DND-41 (cell line): ENCODE measurements around the gene MOGAT2.
"Not testable (repeated sequence)": the region's sequence is repeated elsewhere in the genome, so short reads cannot be mapped to it uniquely, and the experiment has no call there.

Experiments
- ATAC-seq: fragments of 200-7000 bp; cut with Tn5 transposase; 3 replicates; pipeline ENCODE4 v1.9.1; 2021; ENCODE audit warnings: low read depth; ENCODE audit not compliant: insufficient read depth
- DNase-seq: peaks from one replicate; pipeline ENCODE4 v3.0.0-alpha.2; 2020
- H2AFZ ChIP-seq: 2 replicates; pipeline ENCODE4 v1.6.0; 2012; ENCODE audit warnings: low read depth, low read length
- H3K27ac ChIP-seq: 2 replicates; pipeline ENCODE4 v1.5.1; 2012; ENCODE audit warnings: low read length, inconsistent platforms
- H3K27me3 ChIP-seq: fragments of 200-600 bp; sonication (generic); 2 replicates; pipeline ENCODE4 v1.6.0; 2012; ENCODE audit warnings: low read length, mild to moderate bottlenecking, inconsistent platforms; ENCODE audit not compliant: insufficient read depth, poor library complexity
- H3K36me3 ChIP-seq: 2 replicates; pipeline ENCODE4 v1.5.1; 2012; ENCODE audit warnings: low read length, inconsistent platforms; ENCODE audit not compliant: insufficient read depth
- H3K4me1 ChIP-seq: 2 replicates; pipeline ENCODE4 v1.5.1; 2012; ENCODE audit warnings: mild to moderate bottlenecking, low read length; ENCODE audit not compliant: insufficient read depth
- H3K4me2 ChIP-seq: 2 replicates; pipeline ENCODE4 v1.6.0; 2012; ENCODE audit warnings: mild to moderate bottlenecking, moderate library complexity, low read length, inconsistent platforms; ENCODE audit not compliant: insufficient read depth
- H3K4me3 ChIP-seq, 2 experiments: fragments of 200-600 bp in 1 of 2; shearing (Covaris generic) in 1 of 2; 2 replicates each; pipeline ENCODE4 v1.5.1; 2012 to 2016; ENCODE audit warnings: inconsistent platforms in 2 of 2, low read length in 2 of 2, mild to moderate bottlenecking in 2 of 2, low read depth in 1 of 2, moderate library complexity in 1 of 2
- H3K79me2 ChIP-seq: 2 replicates; pipeline ENCODE4 v1.6.0; 2012; ENCODE audit warnings: low read length, inconsistent platforms; ENCODE audit not compliant: insufficient read depth
- H3K9ac ChIP-seq: 2 replicates; pipeline ENCODE4 v1.6.0; 2012; ENCODE audit warnings: low read depth, mild to moderate bottlenecking, inconsistent platforms, low read length, moderate library complexity
- H3K9me3 ChIP-seq: 2 replicates; pipeline ENCODE4 v1.5.1; 2012; ENCODE audit warnings: low read length, moderate library complexity, mild to moderate bottlenecking, inconsistent platforms; ENCODE audit not compliant: insufficient read depth, severe bottlenecking
- H4K20me1 ChIP-seq: 2 replicates; pipeline ENCODE4 v1.6.0; 2012; ENCODE audit warnings: low read length; ENCODE audit not compliant: insufficient read depth
- CTCF ChIP-seq: IDR thresholded peaks from 2 replicates; pipeline ENCODE4 v1.5.1; 2012; ENCODE audit warnings: borderline replicate concordance, low read length, moderate library complexity, mild to moderate bottlenecking; ENCODE audit not compliant: poor library complexity, severe bottlenecking; ENCODE audit errors: extremely low read depth
- EZH2 ChIP-seq: IDR thresholded peaks from 3 replicates; pipeline ENCODE4 v1.6.1; 2012; ENCODE audit warnings: borderline replicate concordance, low read depth, mild to moderate bottlenecking, moderate library complexity, low read length, inconsistent platforms; ENCODE audit not compliant: severe bottlenecking

The MOGAT2 gene

GRCh38 chr11:75677275-75677674, 40.4 kb upstream of the MOGAT2 start:
- Histone ChIP-seq H3K4me3 (no peak overlapping the region), H3K4me1 (no peaks in the 10 kb centered on the region), H3K79me2 (no peaks in the 10 kb centered on the region), H3K27ac (no peak overlapping the region), H3K27me3 (no peaks in the 10 kb centered on the region), H3K9me3 (no peaks in the 10 kb centered on the region), H3K4me2 (no peak overlapping the region), H3K9ac (no peak overlapping the region), H4K20me1 (no peaks in the 10 kb centered on the region), H2AFZ (no peak overlapping the region), H3K36me3 (no peaks in the 10 kb centered on the region)
- no peak for DNase-seq
- no peak for TF ChIP-seq CTCF
- TF ChIP-seq EZH2: no peak
- ATAC-seq: no peak

- Histone ChIP-seq H3K36me3 (no peaks in the 10 kb centered on the region), H3K4me3 (no peak overlapping the region), H3K79me2 (no peaks in the 10 kb centered on the region), H3K4me2 (no peak overlapping the region), H3K27ac (no peak overlapping the region), H2AFZ (no peak overlapping the region), H4K20me1 (no peaks in the 10 kb centered on the region), H3K27me3 (no peaks in the 10 kb centered on the region), H3K9me3 (no peaks in the 10 kb centered on the region), H3K9ac (no peak overlapping the region), H3K4me1 (no peaks in the 10 kb centered on the region)
- ATAC-seq: no peak
- no peak for DNase-seq
- TF ChIP-seq EZH2 (no peak), CTCF (no peak)
These were observed 39.7 kb upstream of the MOGAT2 start for GRCh38 chr11:75677909-75678308.

GRCh38 chr11:75678620-75679259, 38.9 kb upstream of the MOGAT2 start:
- Histone ChIP-seq H3K4me2 (no peak overlapping the region), H3K9ac (no peak overlapping the region), H3K27ac (no peak overlapping the region), H4K20me1 (no peaks in the 10 kb centered on the region), H3K36me3 (no peaks in the 10 kb centered on the region), H3K27me3 (no peaks in the 10 kb centered on the region), H3K9me3 (no peaks in the 10 kb centered on the region), H3K4me3 (no peak overlapping the region), H2AFZ (no peak overlapping the region), H3K4me1 (no peaks in the 10 kb centered on the region), H3K79me2 (no peaks in the 10 kb centered on the region)
- DNase-seq (no peak), ATAC-seq (no peak)
- TF ChIP-seq CTCF (no peak), EZH2 (no peak)

- no peaks in the 10 kb centered on the region for H3K4me1 ChIP-seq
- no peak overlapping the region for H3K4me2 ChIP-seq
- ATAC-seq (no peak), DNase-seq (no peak)
- H2AFZ ChIP-seq: no peak overlapping the region
- H3K79me2 ChIP-seq: no peaks in the 10 kb centered on the region
- H3K4me3 ChIP-seq: no peak overlapping the region
- H3K27me3 ChIP-seq: no peaks in the 10 kb centered on the region
- H3K27ac ChIP-seq: no peak overlapping the region
- H3K36me3 ChIP-seq: no peaks in the 10 kb centered on the region
- TF ChIP-seq EZH2 (no peak), CTCF (no peak)
- H3K9me3 ChIP-seq: no peaks in the 10 kb centered on the region
- no peak overlapping the region for H3K9ac ChIP-seq
- H4K20me1 ChIP-seq: no peaks in the 10 kb centered on the region
These were observed 38.1 kb upstream of the MOGAT2 start for GRCh38 chr11:75679566-75679965.

- not testable (repeated sequence) for H3K27ac ChIP-seq, H4K20me1 ChIP-seq, H3K4me3 ChIP-seq, H3K4me1 ChIP-seq, H3K4me2 ChIP-seq, H2AFZ ChIP-seq, H3K9ac ChIP-seq, H3K27me3 ChIP-seq, ATAC-seq, H3K9me3 ChIP-seq, H3K36me3 ChIP-seq, H3K79me2 ChIP-seq, DNase-seq
These were observed 33.8 kb upstream of the MOGAT2 start for GRCh38 chr11:75683856-75684255.
